ENCODE data around the gene RERE.

RERE gene

DNA sequence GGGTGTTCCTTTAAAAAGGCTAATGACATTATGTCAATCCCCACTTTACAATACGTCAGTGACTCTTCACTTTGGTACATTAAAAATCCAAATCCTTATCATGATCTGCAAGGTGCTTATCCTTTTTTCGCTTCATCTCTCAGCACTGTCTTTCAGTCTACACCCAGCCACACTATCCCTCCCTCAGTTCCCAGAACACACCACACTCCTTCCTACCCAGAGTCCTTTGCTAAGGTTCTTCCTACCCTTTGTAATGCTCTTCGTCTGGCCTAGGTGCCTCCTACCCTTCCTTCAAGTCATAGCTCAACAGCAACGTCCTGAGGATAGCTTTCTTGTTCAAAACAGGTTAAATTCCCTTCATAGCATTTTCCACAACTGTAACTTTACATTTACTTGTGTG is 152.6 kb downstream of the RERE start:
- no peak for DNase-seq (ENCODE audit: low read depth)

DNA sequence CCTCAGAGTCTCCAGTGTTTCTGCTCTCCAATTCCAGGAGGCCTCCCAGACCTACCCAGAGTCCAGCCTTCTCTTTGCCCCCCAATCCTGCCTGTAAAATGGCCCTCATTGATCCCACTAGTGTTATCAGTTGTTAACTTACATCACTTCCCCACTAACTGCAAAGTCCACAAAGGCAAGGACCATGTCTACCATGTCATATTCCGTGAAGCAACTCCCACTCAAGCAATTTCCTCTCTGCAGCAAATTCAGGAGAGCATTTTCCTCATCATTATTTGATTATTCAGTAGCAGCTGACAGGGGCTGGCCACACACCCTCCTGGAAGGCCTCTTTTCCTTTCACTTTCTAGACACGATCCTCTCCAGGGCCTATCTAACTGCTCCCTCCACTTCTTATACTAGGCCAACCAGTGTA is 153.5 kb downstream of the RERE start:
- peak; percentile 19 for DNase-seq (ENCODE audit: low read depth)

DNA sequence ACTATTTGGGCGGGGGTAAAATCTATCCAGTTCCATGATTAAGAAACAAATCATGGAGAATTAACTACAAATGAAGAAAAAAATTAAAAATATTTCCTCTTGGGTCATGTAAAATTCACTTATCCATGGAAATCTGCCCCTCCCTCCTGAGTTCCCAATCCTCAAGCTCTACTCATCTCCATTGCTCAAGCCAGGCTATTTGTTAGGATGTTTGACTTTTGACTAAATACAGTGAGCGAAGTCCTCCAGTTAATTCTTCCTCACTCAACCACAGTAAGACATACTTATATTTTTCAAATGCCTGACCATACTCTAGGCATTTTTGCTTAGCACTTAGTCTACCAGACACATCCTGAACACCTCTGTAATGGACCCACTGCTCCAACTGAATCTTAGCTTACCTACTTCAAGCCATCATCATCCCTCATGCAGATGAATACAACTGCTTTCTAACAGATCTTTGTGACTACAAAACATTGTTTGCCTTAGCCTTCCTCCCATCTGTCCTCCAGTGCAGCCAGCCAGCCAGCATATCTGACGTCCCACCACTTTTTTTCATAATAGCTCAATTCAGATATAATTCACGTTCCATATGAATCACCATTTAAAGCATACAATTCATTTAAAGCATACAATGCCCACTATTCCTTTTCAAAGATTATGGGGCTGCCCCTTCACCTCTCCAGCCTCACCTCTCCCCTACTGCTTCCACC is 154.2 kb downstream of the RERE start:
- DNase-seq (ENCODE audit: low read depth), result no peak

DNA sequence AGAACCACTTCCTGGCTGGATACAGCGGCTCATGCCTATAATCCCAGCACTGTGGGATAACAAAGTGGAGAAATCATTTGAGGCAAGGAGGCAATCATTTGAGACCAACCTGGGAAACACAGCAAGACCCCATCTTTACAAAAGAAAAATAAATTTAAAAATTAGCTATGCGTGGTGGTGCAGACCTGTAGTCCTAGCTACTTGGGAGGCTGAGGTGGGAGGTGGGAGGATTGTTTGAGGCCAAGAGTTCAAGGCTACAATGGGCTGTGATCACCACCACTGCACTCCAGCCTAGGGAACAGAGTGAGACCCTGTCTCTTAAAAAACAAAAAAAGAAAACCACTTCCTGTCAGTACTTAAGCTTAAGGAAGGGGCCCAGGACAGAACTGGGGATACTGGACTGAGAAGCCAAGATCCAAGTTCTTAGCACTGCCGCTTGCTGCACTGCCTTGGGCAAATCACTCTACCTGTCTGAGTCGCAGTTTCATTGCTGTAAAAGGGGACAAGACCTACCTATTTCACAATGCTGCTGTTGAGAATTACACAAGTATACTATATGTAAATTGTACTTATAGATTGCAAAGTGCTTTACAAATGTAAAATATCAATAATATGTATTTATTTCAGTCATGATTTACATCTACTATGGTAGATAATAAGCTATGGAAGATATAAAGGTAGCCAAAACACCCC is 154.9 kb downstream of the RERE start:
- no peak for DNase-seq (ENCODE audit: low read depth)

DNA sequence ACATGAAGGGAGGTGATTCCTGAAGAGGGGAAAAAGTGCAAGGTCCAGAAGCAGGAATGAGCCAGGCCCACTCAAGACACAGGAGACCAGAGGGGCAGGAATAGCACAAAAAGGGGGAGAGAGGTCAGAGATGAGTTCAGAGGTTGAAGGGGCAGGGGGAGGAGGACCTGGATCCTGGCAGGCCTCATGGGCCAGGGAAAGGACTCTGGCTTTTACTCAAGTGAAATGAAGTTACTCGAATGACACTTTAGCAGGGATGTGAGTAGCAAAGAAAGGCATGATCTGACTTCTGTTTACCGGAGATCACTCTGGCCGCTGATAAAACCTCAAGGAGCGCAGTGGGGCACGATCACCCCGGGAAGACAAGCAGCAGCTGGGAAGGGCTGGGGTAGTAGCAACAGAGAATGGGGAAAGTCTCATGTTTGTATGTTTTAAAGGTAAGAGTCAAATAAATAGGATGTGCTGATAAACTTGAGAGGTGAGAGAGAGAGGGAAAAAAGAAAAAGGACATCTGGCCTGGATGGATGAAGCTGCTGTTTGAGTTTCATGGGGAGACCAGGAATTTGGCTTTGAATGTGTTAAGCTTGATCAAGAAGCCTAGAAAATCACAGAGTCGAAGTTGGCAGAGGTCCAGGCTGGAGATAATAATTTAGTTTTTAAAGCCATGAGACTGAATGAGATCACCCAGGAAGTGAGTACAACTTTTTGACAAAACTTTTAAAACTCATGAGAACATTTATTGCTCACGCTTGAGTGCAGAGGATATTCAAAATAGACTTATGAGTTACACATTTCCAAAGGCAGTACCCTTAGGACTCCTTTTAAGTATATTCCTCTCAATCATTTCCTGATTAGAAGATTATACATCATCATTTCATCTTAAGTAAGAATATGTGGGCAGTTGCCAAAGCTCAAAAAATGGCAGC is 156.0 kb downstream of the RERE start:
- DNase-seq (ENCODE audit: low read depth), result peak; percentile 46

DNA sequence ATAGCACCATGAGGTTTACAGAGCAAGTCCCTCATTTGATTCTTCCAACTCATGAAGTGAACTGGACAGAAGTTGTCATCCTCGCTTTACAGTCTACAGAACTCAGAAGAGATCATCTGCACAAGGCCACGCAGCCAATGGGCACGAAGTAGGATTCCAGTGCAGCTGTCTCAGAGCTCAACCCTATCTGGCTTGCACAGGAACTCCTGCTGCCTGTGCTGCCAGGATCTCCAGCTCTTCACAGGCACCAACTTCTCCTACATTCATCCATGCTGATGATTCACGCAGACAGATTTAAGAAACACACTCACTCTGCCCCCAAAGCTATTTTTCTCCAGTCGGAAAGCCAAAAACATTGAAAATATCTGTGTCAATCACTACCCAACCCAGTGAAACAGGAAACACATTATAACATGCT is 157.0 kb downstream of the RERE start:
- peak; percentile 84 for DNase-seq (ENCODE audit: low read depth)

DNA sequence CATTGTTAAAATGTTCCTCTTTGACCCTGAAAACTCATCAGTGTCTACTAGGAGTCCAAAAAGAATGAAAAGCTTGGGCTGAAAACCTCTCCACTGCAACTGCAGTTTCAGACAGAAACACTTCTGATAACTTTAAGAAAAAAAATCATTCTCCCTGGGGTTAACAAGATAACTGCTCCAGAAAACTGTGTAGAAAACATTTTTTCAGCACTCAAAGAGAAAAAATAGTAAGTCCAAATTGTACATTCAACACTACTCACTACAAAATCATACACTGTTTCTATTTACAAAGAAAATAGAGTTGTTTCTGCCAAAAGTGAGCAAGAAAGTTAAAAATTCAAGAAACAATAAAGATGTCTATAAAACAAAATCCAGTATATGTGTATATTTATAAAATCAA is 157.8 kb downstream of the RERE start:
- no peak for DNase-seq (ENCODE audit: low read depth)

DNA sequence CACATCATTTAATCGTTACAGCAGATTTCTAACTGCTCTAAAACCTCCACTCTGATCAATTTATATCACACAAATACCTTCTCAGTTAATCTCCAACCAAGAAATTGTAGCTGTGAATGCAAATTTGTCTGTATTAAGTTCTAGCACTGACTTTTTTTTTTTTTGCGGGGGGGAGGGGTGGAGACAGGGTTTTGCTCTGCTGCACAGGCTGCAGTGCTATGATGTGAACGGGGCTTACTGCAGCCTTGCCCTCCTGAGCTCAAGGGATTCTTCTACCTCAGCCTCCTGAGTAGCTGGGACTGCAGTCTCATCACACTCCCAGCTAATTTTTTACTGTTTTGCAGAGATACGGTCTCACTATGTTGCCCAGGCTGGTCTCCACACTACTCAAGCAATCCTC is 163.6 kb downstream of the RERE start:
- no peak for DNase-seq (ENCODE audit: low read depth)

DNA sequence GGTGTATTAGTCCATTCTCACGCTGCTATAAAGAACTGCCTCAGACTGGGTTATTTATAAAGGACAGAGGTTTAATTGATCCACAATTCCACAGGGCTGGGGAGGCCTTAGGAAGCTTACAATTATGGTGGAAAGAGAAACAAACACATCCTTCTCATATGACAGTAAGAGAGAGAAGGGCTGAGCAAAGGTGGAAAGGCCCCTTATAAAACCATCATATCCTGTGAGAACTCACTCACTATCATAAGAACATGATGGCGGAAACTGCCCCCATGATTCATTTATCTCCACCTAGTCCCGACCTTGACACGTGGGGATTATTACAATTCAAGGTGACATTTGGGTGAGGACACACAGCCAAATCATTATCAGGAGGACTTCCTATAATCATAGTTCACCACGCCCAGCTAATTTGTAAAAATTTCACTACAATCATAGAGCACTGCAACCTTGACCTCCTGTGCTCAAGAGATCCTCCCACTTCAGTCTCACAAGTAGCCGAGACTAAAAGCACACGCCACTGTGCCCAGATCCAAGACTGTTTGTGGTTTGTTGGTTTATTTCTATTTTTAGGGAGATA is 164.9 kb downstream of the RERE start:
- DNase-seq (ENCODE audit: low read depth), result no peak

DNA sequence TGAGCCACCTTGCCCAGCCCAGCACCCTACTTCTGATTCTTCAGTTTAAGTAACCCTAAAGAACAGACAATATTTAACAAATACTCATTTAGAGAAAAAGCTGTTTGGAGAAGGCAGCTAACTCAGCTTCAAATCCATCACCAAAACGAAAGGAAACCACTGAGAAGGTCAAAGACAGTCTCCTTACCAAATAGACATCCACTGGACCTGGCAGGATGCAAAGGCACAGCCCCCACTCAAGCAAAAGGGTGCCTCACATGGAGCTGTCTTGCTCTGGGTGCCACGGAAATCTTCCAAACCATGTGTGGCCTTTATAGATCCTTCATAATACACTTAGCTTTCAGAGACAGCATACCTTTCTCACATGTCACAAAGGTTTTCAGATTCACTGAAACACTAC is 165.5 kb downstream of the RERE start:
- no peak for DNase-seq (ENCODE audit: low read depth)

DNA sequence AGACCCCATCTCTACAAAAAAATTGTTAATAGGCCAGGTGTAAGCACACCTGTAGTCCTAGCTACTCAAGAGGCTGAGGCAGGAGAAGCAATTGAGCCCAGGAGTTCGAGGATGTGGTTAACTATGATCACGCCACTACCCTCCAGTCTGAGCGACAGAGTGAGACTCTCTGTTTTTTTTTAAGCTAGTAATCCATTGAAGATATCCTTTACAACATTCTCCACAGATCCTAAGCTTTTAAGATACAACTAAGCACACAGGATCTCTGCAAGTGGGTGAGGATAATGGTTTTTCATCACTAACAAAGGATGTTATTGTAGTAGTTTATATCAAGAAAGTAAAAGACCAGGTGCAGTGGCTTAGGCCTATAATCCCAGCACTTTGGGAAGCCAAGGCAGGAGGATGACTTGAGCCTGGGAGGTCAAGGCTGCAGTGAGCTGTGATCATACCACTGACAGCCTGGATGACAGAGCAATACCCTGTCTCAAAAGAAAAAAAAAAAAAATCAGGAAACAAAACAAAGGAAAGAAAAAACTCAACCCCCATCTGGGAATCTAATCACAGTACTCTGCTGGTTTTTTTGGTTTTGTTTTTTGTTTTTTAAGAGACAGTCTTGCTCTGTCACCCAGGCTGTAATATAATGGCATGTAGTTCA is 166.1 kb downstream of the RERE start:
- no peak for DNase-seq (ENCODE audit: low read depth)

DNA sequence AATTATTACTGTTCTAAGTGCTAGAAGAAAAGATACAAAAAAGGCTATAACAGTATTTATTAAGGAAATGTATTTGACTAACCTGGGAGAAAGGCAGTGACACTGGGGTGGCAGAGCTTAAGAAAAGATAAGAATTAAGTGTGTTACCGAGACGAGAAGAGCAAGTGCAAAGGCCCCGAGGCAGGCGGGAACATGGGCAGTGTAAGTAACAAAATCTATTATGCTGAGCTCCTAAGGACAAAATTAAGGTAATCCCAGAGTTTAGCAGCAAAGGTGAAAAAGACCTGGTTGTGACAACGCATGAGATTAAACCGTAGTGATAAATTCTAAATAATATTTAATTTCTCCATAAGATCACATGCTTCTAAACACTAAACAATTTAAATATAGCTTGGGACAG is 167.6 kb downstream of the RERE start:
- DNase-seq (ENCODE audit: low read depth), result no peak

DNA sequence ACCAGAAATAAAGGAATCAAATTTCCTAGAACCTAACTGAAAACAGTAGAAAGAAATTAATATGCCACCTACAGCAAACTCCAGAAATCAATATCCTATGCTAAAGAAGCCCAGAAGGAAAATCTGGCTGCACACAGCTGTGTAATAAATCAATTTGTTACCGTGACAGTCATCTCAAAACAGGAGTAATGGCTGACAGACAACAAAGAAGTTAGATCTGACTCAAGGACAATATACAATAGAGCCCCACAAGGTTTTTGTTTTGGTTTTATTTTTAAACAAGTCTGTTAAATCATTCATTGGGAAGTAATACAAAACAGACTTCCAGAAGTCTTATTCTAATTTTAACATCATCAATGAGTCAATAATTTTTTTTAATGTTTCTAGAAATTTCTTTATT is 168.4 kb downstream of the RERE start:
- DNase-seq (ENCODE audit: low read depth), result no peak

DNA sequence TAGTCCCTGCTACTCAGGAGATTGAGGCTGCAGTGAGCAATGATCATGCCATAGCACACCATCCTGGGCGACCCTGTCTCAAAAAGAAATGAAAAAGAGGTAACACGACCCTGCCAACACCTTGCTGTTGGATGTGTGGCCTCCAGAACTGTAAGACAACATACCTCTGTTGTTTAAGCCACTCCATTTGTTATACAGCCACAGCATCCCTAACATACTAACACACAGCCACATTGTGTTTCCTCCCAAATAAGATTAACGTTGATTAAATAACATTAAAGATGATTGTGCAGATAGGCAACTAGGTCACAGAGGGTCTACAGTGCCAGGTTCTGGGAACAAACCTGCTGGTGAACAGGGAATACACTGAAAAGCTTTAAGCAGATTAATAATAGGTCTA is 170.4 kb downstream of the RERE start:
- no peak for DNase-seq (ENCODE audit: low read depth)

DNA sequence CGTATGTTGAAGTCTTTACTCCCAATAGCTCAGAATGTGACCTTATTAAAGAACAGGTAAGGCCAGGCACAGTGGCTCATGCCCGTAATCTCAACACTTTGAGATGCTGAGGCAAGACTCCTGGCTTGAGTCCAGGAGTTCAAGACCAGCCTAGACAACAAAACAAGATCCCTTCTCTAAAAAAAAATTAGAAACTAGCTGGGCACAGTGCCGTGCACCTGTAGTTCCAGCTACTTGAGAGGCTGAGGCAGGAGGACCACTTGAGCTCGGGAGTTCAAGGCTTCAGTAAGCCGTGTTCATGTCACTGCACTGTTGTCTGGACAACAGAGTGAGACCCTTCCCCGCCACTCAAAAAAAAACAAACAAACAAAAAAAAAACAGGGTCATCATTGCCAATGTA is 171.3 kb downstream of the RERE start:
- DNase-seq (ENCODE audit: low read depth), result no peak

DNA sequence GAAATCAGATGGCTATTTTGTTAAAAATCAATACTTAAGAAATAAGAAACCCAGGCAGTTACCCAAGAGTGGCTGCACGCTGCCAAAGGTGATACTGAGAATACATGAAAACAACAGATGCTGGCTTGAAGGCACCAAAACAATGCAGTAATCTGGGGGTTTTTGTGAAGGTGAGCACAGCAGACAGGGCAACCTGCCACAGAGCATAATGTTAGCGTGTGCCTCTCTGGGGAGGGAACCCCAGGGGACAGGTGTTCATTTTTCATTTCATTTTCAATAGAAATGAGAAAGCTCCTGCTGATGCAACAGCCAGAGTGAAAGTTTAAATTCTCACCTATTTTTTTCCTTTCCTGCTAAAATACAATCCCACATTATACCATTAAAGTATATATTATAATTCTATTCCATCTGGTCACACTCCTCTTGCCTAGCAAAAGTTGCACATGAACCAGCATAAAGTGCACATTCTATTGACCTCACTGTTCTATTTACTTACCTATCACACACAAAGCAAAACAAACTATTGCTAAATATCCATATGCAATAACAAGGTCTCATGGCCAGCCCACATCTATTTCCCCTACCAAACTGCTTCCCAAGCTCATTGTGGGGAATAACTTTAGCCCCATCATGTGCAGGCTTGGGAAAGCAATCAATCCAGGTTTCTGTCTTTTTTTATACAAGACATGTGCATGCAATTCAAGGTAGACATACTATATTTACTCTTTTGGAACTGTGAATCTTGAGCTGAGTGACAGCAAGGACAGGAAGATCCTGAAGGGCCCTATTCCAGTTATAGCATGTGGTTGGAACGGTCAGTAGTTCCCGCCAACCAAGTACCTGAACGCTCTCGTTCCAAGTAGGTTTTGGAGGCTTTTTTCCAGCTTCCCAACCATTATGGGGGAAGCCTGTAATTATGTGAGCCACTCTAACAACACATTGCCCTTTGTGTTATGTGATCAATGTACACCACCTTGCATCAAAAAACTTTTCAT is 173.6 kb downstream of the RERE start:
- DNase-seq (ENCODE audit: low read depth), result no peak

DNA sequence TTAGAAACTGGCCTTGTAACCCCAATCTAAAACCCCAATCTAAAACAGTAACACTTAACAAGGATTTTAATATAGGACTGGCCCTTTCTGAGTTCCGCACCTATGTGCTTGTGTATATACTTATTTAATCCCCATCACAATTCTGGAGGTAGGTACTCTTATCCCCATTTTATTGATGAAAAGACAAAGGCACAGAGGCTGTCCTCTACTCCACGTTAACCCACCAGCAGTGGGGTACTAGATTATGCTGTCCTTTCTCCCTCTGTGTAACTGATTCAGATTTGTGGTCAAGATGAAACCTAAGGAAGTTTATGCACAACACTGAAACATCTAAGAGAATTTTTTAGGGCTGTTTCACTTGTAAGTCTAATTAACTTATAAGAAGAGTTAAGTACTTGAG is 175.3 kb downstream of the RERE start:
- DNase-seq (ENCODE audit: low read depth), result no peak

DNA sequence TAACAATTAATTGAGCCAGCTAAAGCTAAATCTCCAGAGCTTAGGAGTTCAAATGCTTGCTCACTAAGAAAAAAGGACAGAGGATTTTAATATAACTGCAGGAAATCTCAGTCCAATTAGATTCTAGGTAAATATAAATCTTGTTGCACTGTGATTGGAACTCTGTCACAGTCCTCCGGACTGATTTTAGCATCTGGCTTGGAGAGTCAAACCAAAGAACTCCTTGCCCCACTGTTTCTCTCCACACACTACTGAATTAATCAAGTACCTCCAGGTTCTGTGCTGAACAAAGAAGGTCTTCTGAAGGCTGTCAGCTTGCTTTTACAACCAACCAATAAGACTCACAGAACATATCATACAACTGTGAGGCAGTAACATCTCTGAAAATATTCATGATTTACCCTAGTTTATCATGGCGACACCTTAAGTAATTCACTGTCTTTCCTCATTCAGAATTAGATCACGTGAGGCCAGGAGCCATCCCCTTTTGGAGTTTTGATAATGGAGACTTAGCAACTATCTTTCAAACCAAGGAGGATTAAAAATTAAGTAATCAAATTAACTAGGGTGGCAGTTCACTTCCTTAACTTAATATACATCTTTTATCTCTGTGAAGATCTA is 176.0 kb downstream of the RERE start:
- no peak for DNase-seq (ENCODE audit: low read depth)

DNA sequence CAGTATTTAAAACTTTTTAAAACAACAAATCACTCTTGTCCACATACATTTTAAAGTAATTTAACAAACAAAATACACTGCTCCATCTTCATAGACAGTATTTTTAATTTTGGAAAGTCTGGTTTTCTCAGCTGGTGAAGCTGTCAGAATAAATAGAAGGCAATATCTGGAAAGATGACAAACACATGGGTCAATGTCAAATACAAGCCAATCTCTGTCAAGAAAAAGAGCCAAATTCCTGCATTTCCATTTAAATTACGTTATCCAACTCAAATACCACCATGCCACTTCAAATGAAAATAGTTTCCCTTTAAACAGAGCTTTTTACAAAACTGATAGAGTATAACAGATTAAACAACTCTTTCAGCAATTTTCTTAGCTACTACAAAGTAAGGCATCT is 176.5 kb downstream of the RERE start:
- DNase-seq (ENCODE audit: low read depth), result no peak

DNA sequence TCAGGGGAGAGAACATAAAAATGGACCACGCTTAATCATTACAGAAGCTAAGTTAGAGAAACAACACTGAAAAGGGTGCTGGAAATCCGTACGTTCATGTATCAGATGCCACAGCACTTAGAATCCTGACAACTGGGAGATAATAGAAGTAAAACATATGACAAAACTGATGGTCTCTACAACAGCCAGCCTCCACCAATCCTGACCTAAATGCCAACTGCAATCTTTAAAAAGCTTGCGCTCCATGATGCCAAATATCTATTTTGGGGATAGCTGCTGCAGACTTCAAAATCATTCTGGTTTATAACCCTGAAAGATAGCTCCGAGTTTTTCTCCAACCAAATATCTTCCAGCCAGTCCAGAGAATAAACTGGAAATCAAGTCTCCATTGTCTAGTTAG is 178.3 kb downstream of the RERE start:
- no peak for DNase-seq (ENCODE audit: low read depth)
